NB4 (cell line): Measurements from ENCODE around the gene LY6G6F.

Source experiments
- POLR2A ChIP-seq: IDR thresholded peaks from 2 replicates; pipeline ENCODE4 v1.6.1; 2011; ENCODE audit warnings: mild to moderate bottlenecking; ENCODE audit not compliant: insufficient read length; ENCODE audit errors: extremely low read depth
- TF ChIP-seq, protein P1 (sequence below): IDR thresholded peaks from one replicate; pipeline ENCODE4 v1.5.1; 2012; ENCODE audit warnings: low read depth, low read length

DNA sequence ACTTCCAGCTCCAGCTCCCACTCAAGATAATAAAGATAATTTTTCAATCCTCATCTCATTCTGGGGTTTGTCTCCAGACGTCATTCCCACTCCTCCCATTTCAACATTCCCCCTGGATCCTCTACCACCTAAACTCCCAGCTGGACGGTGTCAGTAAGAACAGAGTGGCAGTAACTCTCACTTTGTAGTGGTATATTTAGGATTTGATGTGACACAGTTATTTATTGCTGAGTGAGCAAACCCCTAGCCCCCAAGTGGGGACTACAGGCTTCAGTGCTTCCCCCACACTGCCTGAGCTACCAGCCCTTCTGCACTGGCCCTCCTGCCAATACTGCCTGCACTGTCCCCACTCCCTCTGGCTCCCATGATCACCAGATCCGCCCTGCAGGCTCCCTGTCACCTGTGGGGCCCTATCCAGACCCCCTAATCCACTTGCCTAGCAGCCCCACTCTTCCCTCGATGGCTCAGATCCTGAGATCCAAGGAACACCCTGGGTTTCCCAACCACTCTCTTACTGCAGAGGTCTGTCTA lies 48.4 kb upstream of the LY6G6F start:
- TF ChIP-seq, protein P1, sequence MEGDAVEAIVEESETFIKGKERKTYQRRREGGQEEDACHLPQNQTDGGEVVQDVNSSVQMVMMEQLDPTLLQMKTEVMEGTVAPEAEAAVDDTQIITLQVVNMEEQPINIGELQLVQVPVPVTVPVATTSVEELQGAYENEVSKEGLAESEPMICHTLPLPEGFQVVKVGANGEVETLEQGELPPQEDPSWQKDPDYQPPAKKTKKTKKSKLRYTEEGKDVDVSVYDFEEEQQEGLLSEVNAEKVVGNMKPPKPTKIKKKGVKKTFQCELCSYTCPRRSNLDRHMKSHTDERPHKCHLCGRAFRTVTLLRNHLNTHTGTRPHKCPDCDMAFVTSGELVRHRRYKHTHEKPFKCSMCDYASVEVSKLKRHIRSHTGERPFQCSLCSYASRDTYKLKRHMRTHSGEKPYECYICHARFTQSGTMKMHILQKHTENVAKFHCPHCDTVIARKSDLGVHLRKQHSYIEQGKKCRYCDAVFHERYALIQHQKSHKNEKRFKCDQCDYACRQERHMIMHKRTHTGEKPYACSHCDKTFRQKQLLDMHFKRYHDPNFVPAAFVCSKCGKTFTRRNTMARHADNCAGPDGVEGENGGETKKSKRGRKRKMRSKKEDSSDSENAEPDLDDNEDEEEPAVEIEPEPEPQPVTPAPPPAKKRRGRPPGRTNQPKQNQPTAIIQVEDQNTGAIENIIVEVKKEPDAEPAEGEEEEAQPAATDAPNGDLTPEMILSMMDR: no peak
- no peak for TF ChIP-seq POLR2A
